ENCODE data around the gene UROC1.
"Not testable (repeated sequence)": the region's sequence is repeated elsewhere in the genome, so short reads cannot be mapped to it uniquely, and the experiment has no call there.

The UROC1 gene

GRCh38 chr3:126538316-126538715 is 20.7 kb upstream of the UROC1 start:
- no peak for DNase-seq (ENCODE audit: low read depth, low spot score)
- no peaks in the 10 kb centered on the region; the same call in 1 of the 2 replicates for H3K36me3 ChIP-seq (ENCODE audit: control insufficient read depth, insufficient read depth, low read length)
- WGBS (ENCODE audit: insufficient coverage, insufficient read length): no CpG with 5 or more reads among the region's 9 CpGs
- no peak overlapping the region for H3K27ac ChIP-seq (ENCODE audit: low read length)
- no peak overlapping the region for H3K4me3 ChIP-seq (ENCODE audit: low read length)
- no peaks in the 10 kb centered on the region for H3K27me3 ChIP-seq (ENCODE audit: control insufficient read depth, insufficient read depth, low read length)
- no peaks in the 10 kb centered on the region for H3K9me3 ChIP-seq (ENCODE audit: control insufficient read depth, insufficient read depth, low read length)
- no peaks in the 10 kb centered on the region for H3K4me1 ChIP-seq (ENCODE audit: control insufficient read depth, insufficient read depth, low read length)

- DNase-seq (ENCODE audit: low read depth, low spot score): no peak
- H3K4me1 ChIP-seq (ENCODE audit: control insufficient read depth, insufficient read depth, low read length): no peaks in the 10 kb centered on the region
- H3K9me3 ChIP-seq (ENCODE audit: control insufficient read depth, insufficient read depth, low read length): no peaks in the 10 kb centered on the region
- H3K4me3 ChIP-seq (ENCODE audit: low read length): no peak overlapping the region
- no peaks in the 10 kb centered on the region for H3K27me3 ChIP-seq (ENCODE audit: control insufficient read depth, insufficient read depth, low read length)
- no peaks in the 10 kb centered on the region; the same call in 1 of the 2 replicates for H3K36me3 ChIP-seq (ENCODE audit: control insufficient read depth, insufficient read depth, low read length)
- WGBS (ENCODE audit: insufficient coverage, insufficient read length): no CpG with 5 or more reads among the region's 10 CpGs
- H3K27ac ChIP-seq (ENCODE audit: low read length): no peak overlapping the region
These were observed 20.2 kb upstream of the UROC1 start for GRCh38 chr3:126537730-126538281.

- WGBS (ENCODE audit: insufficient coverage, insufficient read length): no CpG with 5 or more reads among the region's 9 CpGs
- DNase-seq (ENCODE audit: low read depth, low spot score): no peak
- no peaks in the 10 kb centered on the region for H3K27me3 ChIP-seq (ENCODE audit: control insufficient read depth, insufficient read depth, low read length)
- H3K4me3 ChIP-seq (ENCODE audit: low read length): no peak overlapping the region
- no peak overlapping the region for H3K27ac ChIP-seq (ENCODE audit: low read length)
- no peaks in the 10 kb centered on the region; the same call in 1 of the 2 replicates for H3K36me3 ChIP-seq (ENCODE audit: control insufficient read depth, insufficient read depth, low read length)
- H3K9me3 ChIP-seq (ENCODE audit: control insufficient read depth, insufficient read depth, low read length): no peaks in the 10 kb centered on the region
- H3K4me1 ChIP-seq (ENCODE audit: control insufficient read depth, insufficient read depth, low read length): no peaks in the 10 kb centered on the region
These were observed 19.6 kb upstream of the UROC1 start for GRCh38 chr3:126537116-126537729.

- no peaks in the 10 kb centered on the region for H3K4me1 ChIP-seq (ENCODE audit: control insufficient read depth, insufficient read depth, low read length)
These were observed 18.6 kb upstream of the UROC1 start for GRCh38 chr3:126536126-126536525.

GRCh38 chr3:126535636-126536035 is 18.1 kb upstream of the UROC1 start:
- DNase-seq (ENCODE audit: low read depth, low spot score): no peak
- no peak overlapping the region for H3K4me3 ChIP-seq (ENCODE audit: low read length)
- H3K9me3 ChIP-seq (ENCODE audit: control insufficient read depth, insufficient read depth, low read length): no peaks in the 10 kb centered on the region
- no peak overlapping the region for H3K27ac ChIP-seq (ENCODE audit: low read length)
- no peaks in the 10 kb centered on the region for H3K27me3 ChIP-seq (ENCODE audit: control insufficient read depth, insufficient read depth, low read length)
- no peaks in the 10 kb centered on the region for H3K4me1 ChIP-seq (ENCODE audit: control insufficient read depth, insufficient read depth, low read length)
- no peaks in the 10 kb centered on the region for H3K36me3 ChIP-seq (ENCODE audit: control insufficient read depth, insufficient read depth, low read length)

More at GRCh38 chr3:126536126-126536525, 18.6 kb upstream of the UROC1 start:
- Histone ChIP-seq H3K27ac (ENCODE audit: low read length) (no peak overlapping the region), H3K36me3 (ENCODE audit: control insufficient read depth, insufficient read depth, low read length) (no peaks in the 10 kb centered on the region; the same call in 1 of the 2 replicates), H3K4me3 (ENCODE audit: low read length) (no peak overlapping the region), H3K9me3 (ENCODE audit: control insufficient read depth, insufficient read depth, low read length) (no peaks in the 10 kb centered on the region), H3K27me3 (ENCODE audit: control insufficient read depth, insufficient read depth, low read length) (no peaks in the 10 kb centered on the region)
- no peak for DNase-seq (ENCODE audit: low read depth, low spot score)
- no CpG with 5 or more reads among the region's 3 CpGs for WGBS (ENCODE audit: insufficient coverage, insufficient read length)

- no CpG with 5 or more reads among the region's 7 CpGs for WGBS (ENCODE audit: insufficient coverage, insufficient read length)
- H3K9me3 ChIP-seq (ENCODE audit: control insufficient read depth, insufficient read depth, low read length); H3K27ac ChIP-seq (ENCODE audit: low read length); H3K4me3 ChIP-seq (ENCODE audit: low read length); H3K4me1 ChIP-seq (ENCODE audit: control insufficient read depth, insufficient read depth, low read length); DNase-seq (ENCODE audit: low read depth, low spot score); H3K36me3 ChIP-seq (ENCODE audit: control insufficient read depth, insufficient read depth, low read length); H3K27me3 ChIP-seq (ENCODE audit: control insufficient read depth, insufficient read depth, low read length): not testable (repeated sequence)
These were observed 17.1 kb upstream of the UROC1 start for GRCh38 chr3:126534716-126535115.

GRCh38 chr3:126533506-126533905 is 15.9 kb upstream of the UROC1 start:
- Histone ChIP-seq H3K36me3 (ENCODE audit: control insufficient read depth, insufficient read depth, low read length) (no peaks in the 10 kb centered on the region), H3K9me3 (ENCODE audit: control insufficient read depth, insufficient read depth, low read length) (no peaks in the 10 kb centered on the region), H3K27me3 (ENCODE audit: control insufficient read depth, insufficient read depth, low read length) (no peaks in the 10 kb centered on the region), H3K4me1 (ENCODE audit: control insufficient read depth, insufficient read depth, low read length) (no peaks in the 10 kb centered on the region; the same call in 1 of the 2 replicates), H3K27ac (ENCODE audit: low read length) (no peak overlapping the region), H3K4me3 (ENCODE audit: low read length) (no peak overlapping the region)
- no peak for DNase-seq (ENCODE audit: low read depth, low spot score)

GRCh38 chr3:126531051-126531330 is 13.4 kb upstream of the UROC1 start:
- Histone ChIP-seq H3K27ac (ENCODE audit: low read length) (no peak overlapping the region), H3K4me1 (ENCODE audit: control insufficient read depth, insufficient read depth, low read length) (peaks cover 1% of the 10 kb centered on the region; the same call in 1 of the 2 replicates), H3K27me3 (ENCODE audit: control insufficient read depth, insufficient read depth, low read length) (no peaks in the 10 kb centered on the region), H3K9me3 (ENCODE audit: control insufficient read depth, insufficient read depth, low read length) (no peaks in the 10 kb centered on the region), H3K4me3 (ENCODE audit: low read length) (no peak overlapping the region), H3K36me3 (ENCODE audit: control insufficient read depth, insufficient read depth, low read length) (no peaks in the 10 kb centered on the region)
- WGBS (ENCODE audit: insufficient coverage, insufficient read length): no CpG with 5 or more reads among the region's 6 CpGs
- no peak for DNase-seq (ENCODE audit: low read depth, low spot score)

- no peak for DNase-seq (ENCODE audit: low read depth, low spot score)
- no peaks in the 10 kb centered on the region for H3K36me3 ChIP-seq (ENCODE audit: control insufficient read depth, insufficient read depth, low read length)
- WGBS (ENCODE audit: insufficient coverage, insufficient read length): no CpG with 5 or more reads among the region's 18 CpGs
- no peaks in the 10 kb centered on the region for H3K27me3 ChIP-seq (ENCODE audit: control insufficient read depth, insufficient read depth, low read length)
- H3K27ac ChIP-seq (ENCODE audit: low read length): no peak overlapping the region
- H3K9me3 ChIP-seq (ENCODE audit: control insufficient read depth, insufficient read depth, low read length): no peaks in the 10 kb centered on the region
- H3K4me1 ChIP-seq (ENCODE audit: control insufficient read depth, insufficient read depth, low read length): peaks cover 1% of the 10 kb centered on the region; the same call in 1 of the 2 replicates
- H3K4me3 ChIP-seq (ENCODE audit: low read length): no peak overlapping the region
These were observed 12.8 kb upstream of the UROC1 start for GRCh38 chr3:126530171-126531050.

- H3K9me3 ChIP-seq (ENCODE audit: control insufficient read depth, insufficient read depth, low read length): no peaks in the 10 kb centered on the region
- H3K27me3 ChIP-seq (ENCODE audit: control insufficient read depth, insufficient read depth, low read length): no peaks in the 10 kb centered on the region
- DNase-seq (ENCODE audit: low read depth, low spot score): no peak
- no peak overlapping the region for H3K27ac ChIP-seq (ENCODE audit: low read length)
- no peak overlapping the region for H3K4me3 ChIP-seq (ENCODE audit: low read length)
- H3K36me3 ChIP-seq (ENCODE audit: control insufficient read depth, insufficient read depth, low read length): no peaks in the 10 kb centered on the region
- peaks cover 2% of the 10 kb centered on the region for H3K4me1 ChIP-seq (ENCODE audit: control insufficient read depth, insufficient read depth, low read length)
- no CpG with 5 or more reads among the region's 7 CpGs for WGBS (ENCODE audit: insufficient coverage, insufficient read length)
These were observed 12.1 kb upstream of the UROC1 start for GRCh38 chr3:126529585-126530170.

All from iPS DF 6.9 (cell line).